ENCODE data around the gene DHX34.
"Not testable (repeated sequence)": the region's sequence is repeated elsewhere in the genome, so short reads cannot be mapped to it uniquely, and the experiment has no call there.

Gene DHX34

DNA sequence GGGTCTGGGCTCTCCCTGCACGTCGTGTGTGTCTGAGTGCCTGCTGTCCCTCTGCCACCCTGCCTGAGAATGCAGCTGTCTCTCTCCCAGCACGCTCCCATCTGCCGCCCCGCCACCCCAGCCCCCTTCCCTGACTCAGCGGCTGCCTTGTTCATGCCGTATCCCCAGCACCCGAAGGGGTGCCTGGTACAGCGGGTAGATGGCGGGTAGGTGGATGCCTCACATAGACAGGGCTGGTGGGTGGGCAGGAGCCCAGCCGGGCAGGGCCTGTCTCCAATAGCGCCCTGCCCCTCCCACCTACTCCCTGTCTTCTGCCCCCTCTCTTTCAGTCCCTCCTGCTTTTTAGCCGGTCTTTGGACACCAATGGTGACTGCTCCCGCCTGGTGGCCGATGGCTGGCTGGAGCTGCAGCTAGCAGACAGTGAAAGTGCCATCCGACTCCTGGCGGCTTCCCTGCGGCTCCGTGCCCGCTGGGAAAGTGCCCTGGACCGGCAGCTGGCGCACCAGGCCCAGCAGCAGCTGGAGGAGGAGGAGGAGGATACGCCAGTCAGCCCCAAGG is 30.3 kb downstream of the DHX34 start:
- Histone ChIP-seq H3K27ac (ENCODE audit: low read depth, low read length) (no peak overlapping the region), H3K4me3 (ENCODE audit: insufficient read depth, low read length, poor library complexity, severe bottlenecking) (no peak overlapping the region), H3K36me3 (ENCODE audit: low read length) (no peaks in the 10 kb centered on the region), H3K4me2 (ENCODE audit: low read depth, low read length, poor library complexity, severe bottlenecking) (no peak overlapping the region), H3K9me3 (ENCODE audit: insufficient read depth, low read length) (no peaks in the 10 kb centered on the region), H3F3A (ENCODE audit: insufficient read depth) (no peaks in the 10 kb centered on the region), H3K9me2 (replicated peaks; ENCODE audit: insufficient read depth, low read length) (no peaks in the 10 kb centered on the region), H3K79me2 (ENCODE audit: insufficient read depth, low read length) (no peaks in the 10 kb centered on the region), H4K20me1 (ENCODE audit: low read depth, low read length) (no peaks in the 10 kb centered on the region), H3K9ac (ENCODE audit: low read length) (no peak overlapping the region), H2AFZ (ENCODE audit: low read depth, low read length, severe bottlenecking) (no peak overlapping the region), H3K27me3 (ENCODE audit: low read length) (no peaks in the 10 kb centered on the region)
- TF ChIP-seq EZH2phosphoT487 (conservative IDR thresholded peaks at IDR 0.05; ENCODE audit: low read length), result no peak
- TF ChIP-seq, protein P1, sequence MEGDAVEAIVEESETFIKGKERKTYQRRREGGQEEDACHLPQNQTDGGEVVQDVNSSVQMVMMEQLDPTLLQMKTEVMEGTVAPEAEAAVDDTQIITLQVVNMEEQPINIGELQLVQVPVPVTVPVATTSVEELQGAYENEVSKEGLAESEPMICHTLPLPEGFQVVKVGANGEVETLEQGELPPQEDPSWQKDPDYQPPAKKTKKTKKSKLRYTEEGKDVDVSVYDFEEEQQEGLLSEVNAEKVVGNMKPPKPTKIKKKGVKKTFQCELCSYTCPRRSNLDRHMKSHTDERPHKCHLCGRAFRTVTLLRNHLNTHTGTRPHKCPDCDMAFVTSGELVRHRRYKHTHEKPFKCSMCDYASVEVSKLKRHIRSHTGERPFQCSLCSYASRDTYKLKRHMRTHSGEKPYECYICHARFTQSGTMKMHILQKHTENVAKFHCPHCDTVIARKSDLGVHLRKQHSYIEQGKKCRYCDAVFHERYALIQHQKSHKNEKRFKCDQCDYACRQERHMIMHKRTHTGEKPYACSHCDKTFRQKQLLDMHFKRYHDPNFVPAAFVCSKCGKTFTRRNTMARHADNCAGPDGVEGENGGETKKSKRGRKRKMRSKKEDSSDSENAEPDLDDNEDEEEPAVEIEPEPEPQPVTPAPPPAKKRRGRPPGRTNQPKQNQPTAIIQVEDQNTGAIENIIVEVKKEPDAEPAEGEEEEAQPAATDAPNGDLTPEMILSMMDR (IDR thresholded peaks at IDR 0.05; ENCODE audit: insufficient read depth, low read length, poor library complexity, severe bottlenecking), result no peak

DNA sequence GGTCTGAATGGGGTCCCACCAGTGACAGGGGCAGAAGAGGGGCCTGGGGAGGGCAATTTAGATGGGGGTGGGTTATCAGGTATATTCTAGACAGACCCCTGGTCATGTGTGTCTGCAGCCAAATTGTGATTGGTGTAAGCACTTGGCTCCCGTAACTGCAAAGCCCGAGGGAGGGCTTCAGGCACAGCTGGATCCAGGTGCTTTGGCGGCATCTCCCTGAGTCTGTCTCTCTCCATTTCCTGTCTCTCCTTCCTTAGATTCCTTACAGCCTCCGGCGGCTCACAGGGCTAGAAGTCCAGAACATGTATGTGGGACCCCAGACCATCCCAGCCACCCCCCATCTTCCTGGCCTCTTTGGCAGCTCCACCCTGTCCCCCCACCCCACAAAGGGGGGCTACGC is 31.4 kb downstream of the DHX34 start:
- H3K9me3 ChIP-seq (ENCODE audit: insufficient read depth, low read length), result no peaks in the 10 kb centered on the region
- no peak overlapping the region for H3K4me3 ChIP-seq (ENCODE audit: insufficient read depth, low read length, poor library complexity, severe bottlenecking)
- no peak overlapping the region for H2AFZ ChIP-seq (ENCODE audit: low read depth, low read length, severe bottlenecking)
- H3K27ac ChIP-seq (ENCODE audit: low read depth, low read length), result no peak overlapping the region
- no peaks in the 10 kb centered on the region for H3K36me3 ChIP-seq (ENCODE audit: low read length)
- H3F3A ChIP-seq (ENCODE audit: insufficient read depth), result no peaks in the 10 kb centered on the region
- no peak overlapping the region for H3K4me2 ChIP-seq (ENCODE audit: low read depth, low read length, poor library complexity, severe bottlenecking)
- no peaks in the 10 kb centered on the region for H3K27me3 ChIP-seq (ENCODE audit: low read length)
- H3K9ac ChIP-seq (ENCODE audit: low read length), result no peak overlapping the region
- no peaks in the 10 kb centered on the region for H4K20me1 ChIP-seq (ENCODE audit: low read depth, low read length)
- TF ChIP-seq, protein P1 (IDR thresholded peaks at IDR 0.05; ENCODE audit: insufficient read depth, low read length, poor library complexity, severe bottlenecking), result no peak
- TF ChIP-seq EZH2phosphoT487 (conservative IDR thresholded peaks at IDR 0.05; ENCODE audit: low read length), result no peak
- no peaks in the 10 kb centered on the region for H3K79me2 ChIP-seq (ENCODE audit: insufficient read depth, low read length)
- H3K9me2 ChIP-seq (replicated peaks; ENCODE audit: insufficient read depth, low read length), result no peaks in the 10 kb centered on the region

DNA sequence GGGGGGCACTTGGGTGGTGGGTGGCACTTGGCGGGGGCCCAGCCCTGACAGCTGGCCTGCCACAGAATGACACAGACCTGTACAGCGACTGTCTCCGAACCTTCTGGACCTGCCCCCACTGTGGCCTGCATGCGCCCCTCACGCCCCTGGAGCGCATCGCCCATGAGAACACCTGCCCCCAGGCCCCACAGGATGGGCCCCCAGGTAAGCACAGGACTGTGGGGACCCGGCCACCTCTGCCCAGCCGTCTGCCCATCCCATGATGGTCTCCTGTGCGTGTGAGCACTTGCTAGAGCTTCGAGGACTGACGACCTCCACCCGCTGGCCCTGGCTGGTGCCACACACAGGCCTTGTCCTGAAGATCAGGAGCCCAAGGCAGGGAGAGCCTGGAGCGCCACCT is 32.0 kb downstream of the DHX34 start:
- Histone ChIP-seq H3K36me3 (ENCODE audit: low read length) (no peaks in the 10 kb centered on the region), H3K9me2 (replicated peaks; ENCODE audit: insufficient read depth, low read length) (no peaks in the 10 kb centered on the region), H3K27ac (ENCODE audit: low read depth, low read length) (no peak overlapping the region), H3K27me3 (ENCODE audit: low read length) (no peaks in the 10 kb centered on the region), H3K79me2 (ENCODE audit: insufficient read depth, low read length) (no peaks in the 10 kb centered on the region), H3F3A (ENCODE audit: insufficient read depth) (no peaks in the 10 kb centered on the region), H3K4me3 (ENCODE audit: insufficient read depth, low read length, poor library complexity, severe bottlenecking) (no peak overlapping the region), H4K20me1 (ENCODE audit: low read depth, low read length) (no peaks in the 10 kb centered on the region), H2AFZ (ENCODE audit: low read depth, low read length, severe bottlenecking) (no peak overlapping the region), H3K9ac (ENCODE audit: low read length) (no peak overlapping the region), H3K4me2 (ENCODE audit: low read depth, low read length, poor library complexity, severe bottlenecking) (no peak overlapping the region), H3K9me3 (ENCODE audit: insufficient read depth, low read length) (no peaks in the 10 kb centered on the region)
- TF ChIP-seq EZH2phosphoT487 (conservative IDR thresholded peaks at IDR 0.05; ENCODE audit: low read length), result no peak

DNA sequence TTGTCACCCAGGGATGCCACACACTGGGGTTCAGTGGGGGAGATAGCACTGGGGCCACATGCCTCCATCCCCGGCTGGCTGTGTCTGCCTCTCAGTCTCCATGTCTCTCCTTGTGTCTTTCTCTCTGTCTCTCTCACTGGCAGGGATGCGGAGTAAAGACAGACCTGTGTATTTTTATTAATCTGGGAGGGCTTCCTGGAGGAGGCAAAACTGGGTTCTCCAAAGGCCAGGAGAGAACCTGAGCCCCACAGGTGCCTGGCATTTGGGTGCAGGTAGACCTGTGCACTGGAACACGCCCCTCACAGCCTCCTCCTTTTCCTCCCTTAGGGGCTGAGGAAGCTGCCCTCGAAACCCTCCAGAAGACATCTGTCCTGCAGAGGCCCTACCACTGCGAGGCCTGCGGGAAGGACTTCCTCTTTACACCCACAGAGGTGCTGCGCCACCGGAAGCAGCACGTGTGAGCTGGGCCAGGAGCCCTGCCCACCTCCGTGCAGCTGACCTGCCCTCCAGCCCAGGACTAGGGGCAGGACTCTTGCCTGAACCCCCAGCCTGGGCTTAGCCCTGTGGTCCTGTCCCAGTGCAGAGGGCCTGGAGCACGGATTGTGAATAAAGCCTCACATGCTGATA is 32.7 kb downstream of the DHX34 start:
- Histone ChIP-seq H3K79me2 (ENCODE audit: insufficient read depth, low read length) (no peaks in the 10 kb centered on the region), H3F3A (ENCODE audit: insufficient read depth) (no peaks in the 10 kb centered on the region), H3K9me2 (replicated peaks; ENCODE audit: insufficient read depth, low read length) (no peaks in the 10 kb centered on the region), H3K36me3 (ENCODE audit: low read length) (no peaks in the 10 kb centered on the region), H3K27ac (ENCODE audit: low read depth, low read length) (no peak overlapping the region), H3K4me3 (ENCODE audit: insufficient read depth, low read length, poor library complexity, severe bottlenecking) (no peak overlapping the region), H4K20me1 (ENCODE audit: low read depth, low read length) (no peaks in the 10 kb centered on the region), H3K9ac (ENCODE audit: low read length) (no peak overlapping the region), H3K27me3 (ENCODE audit: low read length) (no peaks in the 10 kb centered on the region), H3K9me3 (ENCODE audit: insufficient read depth, low read length) (no peaks in the 10 kb centered on the region), H3K4me2 (ENCODE audit: low read depth, low read length, poor library complexity, severe bottlenecking) (no peak overlapping the region), H2AFZ (ENCODE audit: low read depth, low read length, severe bottlenecking) (no peak overlapping the region)
- TF ChIP-seq, protein P1 (IDR thresholded peaks at IDR 0.05; ENCODE audit: insufficient read depth, low read length, poor library complexity, severe bottlenecking), result no peak
- no peak for TF ChIP-seq EZH2phosphoT487 (conservative IDR thresholded peaks at IDR 0.05; ENCODE audit: low read length)

DNA sequence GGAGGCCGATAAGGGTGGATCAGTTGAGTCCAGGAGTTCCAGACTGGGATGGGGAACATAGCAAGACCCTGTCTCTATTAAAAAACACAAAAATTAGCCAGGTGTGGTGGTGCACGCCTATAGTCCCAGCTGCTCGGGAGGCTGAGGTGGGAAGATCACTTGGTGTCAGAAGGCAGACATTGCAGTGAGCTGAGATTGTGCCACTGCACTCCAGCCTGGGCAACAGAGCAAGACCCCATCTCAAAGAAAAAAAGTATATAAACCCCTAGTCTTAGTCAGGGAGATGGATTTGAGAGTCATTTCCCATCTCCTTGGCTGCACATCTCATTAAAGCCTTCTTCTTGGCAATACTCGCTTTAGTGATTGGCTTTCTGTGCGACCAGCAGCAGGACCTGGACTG is 34.8 kb downstream of the DHX34 start:
- not testable (repeated sequence) for H3K4me3 ChIP-seq (ENCODE audit: insufficient read depth, low read length, poor library complexity, severe bottlenecking); H3K27me3 ChIP-seq (ENCODE audit: low read length); H3K9me2 ChIP-seq (replicated peaks; ENCODE audit: insufficient read depth, low read length); H3K9ac ChIP-seq (ENCODE audit: low read length); H3K79me2 ChIP-seq (ENCODE audit: insufficient read depth, low read length); H3K9me3 ChIP-seq (ENCODE audit: insufficient read depth, low read length); H4K20me1 ChIP-seq (ENCODE audit: low read depth, low read length); H3K4me2 ChIP-seq (ENCODE audit: low read depth, low read length, poor library complexity, severe bottlenecking); H2AFZ ChIP-seq (ENCODE audit: low read depth, low read length, severe bottlenecking); H3F3A ChIP-seq (ENCODE audit: insufficient read depth); H3K36me3 ChIP-seq (ENCODE audit: low read length); H3K27ac ChIP-seq (ENCODE audit: low read depth, low read length)

Data from SU-DHL-6 (cell line).